Measurements from ENCODE around the gene ERI3.

GRCh38 chr1:44271646-44272045 lies 83.4 kb downstream of the ERI3 start:
- TF ChIP-seq EZH2 (IDR thresholded peaks at IDR 0.05; ENCODE audit: insufficient read depth, low read length) (no peak), CTCF (IDR thresholded peaks at IDR 0.05; ENCODE audit: insufficient read depth, low read depth, low read length) (no peak)
